Psoas muscle (tissue), 8 donors: ENCODE results near the gene RANBP10. TPM values are rescaled to one million over a fixed set of nuclear protein-coding genes. Genes with fewer than 3 reads are reported as not detected.

ENCODE experiments used
- ATAC-seq, 4 donors: fragments of 200-7000 bp; cut with Tn5 transposase; one replicate each; pipeline ENCODE4 v1.9.1; 2020; ENCODE audit warnings: moderate library complexity in 3 of 4, mild to moderate bottlenecking in 2 of 4
- DNase-seq, 2 donors: peaks; one replicate each; pipeline ENCODE4 v3.0.0-alpha.2; 2020
- H3K27ac ChIP-seq: fragments of 200-600 bp; one replicate; pipeline ENCODE4 v1.8.0; 2022
- H3K27me3 ChIP-seq, 3 donors: fragments of 200-600 bp in 1 of 3; one replicate each; pipeline versions ENCODE4 v1.6.1 to v1.8.0; 2013 to 2022; ENCODE audit warnings: low read length in 2 of 3, mild to moderate bottlenecking in 2 of 3, moderate library complexity in 1 of 3; ENCODE audit not compliant: insufficient read depth in 3 of 3
- H3K36me3 ChIP-seq, 2 donors: fragments of 200-600 bp in 1 of 2; one replicate each; pipeline versions ENCODE4 v1.6.1 to v1.8.0; 2013 to 2022; ENCODE audit warnings: low read depth in 1 of 2, mild to moderate bottlenecking in 1 of 2, moderate library complexity in 1 of 2; ENCODE audit not compliant: insufficient read depth in 1 of 2
- H3K4me1 ChIP-seq: fragments of 200-600 bp; one replicate; pipeline ENCODE4 v1.8.0; 2022
- H3K4me3 ChIP-seq: fragments of 200-600 bp; one replicate; pipeline ENCODE4 v1.8.0; 2022; ENCODE audit warnings: mild to moderate bottlenecking
- H3K9me3 ChIP-seq: fragments of 200-600 bp; one replicate; pipeline ENCODE4 v1.8.0; 2022
- WGBS, 3 donors: extraction: QIAGEN DNeasy Blood & Tissue Kit; methylation state at CpG; one replicate each; pipeline versions ENCODE4 v1.1.6 to v1.1.7; 2013; 5-methylcytosine and 5-hydroxymethylcytosine counted together
- intact Hi-C, 2 donors: fragments of 100-400 bp; cut with DNase I; formaldehyde crosslinking; loops; one replicate each; pipeline versions ENCODE4 v1.11.0 to v1.14.2; 2022
- polyA plus RNA-seq, 3 donors: library from polyadenylated mRNA; stranded (reverse); fragments of 200-250 nt; gene quantifications; one replicate each; pipeline ENCODE4 v1.2.3, GENCODE V29; 2013
- total RNA-seq, 4 donors: library from RNA; stranded (reverse); fragmentation: NEBNext Ultra II Directional in 2 of 4; extraction: Animal tissue kit (Norgen Biotek cat#: 25700) in 2 of 4; gene quantifications; one replicate each; pipeline versions ENCODE4 v1.2.1 to v1.2.4, GENCODE V29; 2021 to 2023
- TF ChIP-seq, protein P1 (sequence below): fragments of 200-600 bp; IDR thresholded peaks from one replicate; pipeline ENCODE4 v1.8.0; 2022; ENCODE audit warnings: antibody characterized with exemption
- donor health status: healthy with polysubstance abuse.
- donor health status: DM: no; HTN: no; CAD: no; lungs with moderate emphysema.
- donor health status: Bipolar disorder and iron deficiency.
- donor health status: healthy.
- donor health status: DM: yes; HTN: yes; CAD: no.
- donor health status: DM: no; HTN: no; CAD: no.
- donor health status: DM: no; HTN: no; CAD: no.
- donor health status: DM: yes; HTN: yes; CAD: no.

Gene RANBP10
- total and polyA plus RNA-seq, 7 donors = 9.1 to 27.9 (median 17.6) TPM

GRCh38 chr16:67805718-67806427 is 487 bp downstream of the RANBP10 start:
- intact Hi-C loops = loop anchor here (5.0 kb wide), 1 partner anchor 134 kb away; no protein-coding TSS in a partner anchor
- peak overlapping the region; percentile 88 for H3K4me3 ChIP-seq
- 1 to 2% (median 1%) methylated on average over 26 of the region's 26 CpGs for WGBS, 3 donors
- peak overlapping the region; percentile 91 for H3K27ac ChIP-seq
- TF ChIP-seq, protein P1, sequence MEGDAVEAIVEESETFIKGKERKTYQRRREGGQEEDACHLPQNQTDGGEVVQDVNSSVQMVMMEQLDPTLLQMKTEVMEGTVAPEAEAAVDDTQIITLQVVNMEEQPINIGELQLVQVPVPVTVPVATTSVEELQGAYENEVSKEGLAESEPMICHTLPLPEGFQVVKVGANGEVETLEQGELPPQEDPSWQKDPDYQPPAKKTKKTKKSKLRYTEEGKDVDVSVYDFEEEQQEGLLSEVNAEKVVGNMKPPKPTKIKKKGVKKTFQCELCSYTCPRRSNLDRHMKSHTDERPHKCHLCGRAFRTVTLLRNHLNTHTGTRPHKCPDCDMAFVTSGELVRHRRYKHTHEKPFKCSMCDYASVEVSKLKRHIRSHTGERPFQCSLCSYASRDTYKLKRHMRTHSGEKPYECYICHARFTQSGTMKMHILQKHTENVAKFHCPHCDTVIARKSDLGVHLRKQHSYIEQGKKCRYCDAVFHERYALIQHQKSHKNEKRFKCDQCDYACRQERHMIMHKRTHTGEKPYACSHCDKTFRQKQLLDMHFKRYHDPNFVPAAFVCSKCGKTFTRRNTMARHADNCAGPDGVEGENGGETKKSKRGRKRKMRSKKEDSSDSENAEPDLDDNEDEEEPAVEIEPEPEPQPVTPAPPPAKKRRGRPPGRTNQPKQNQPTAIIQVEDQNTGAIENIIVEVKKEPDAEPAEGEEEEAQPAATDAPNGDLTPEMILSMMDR = no peak
- no peaks in the 10 kb centered on the region for H3K27me3 ChIP-seq
- H3K9me3 ChIP-seq = no peaks in the 10 kb centered on the region
- H3K36me3 ChIP-seq = peaks cover 3 to 36% of the 10 kb centered on the region in 2 donors
- ATAC-seq (peak; percentile 7 to 35 (median 16)), DNase-seq (peak; percentile 16 to 66)
- H3K4me1 ChIP-seq = peaks cover 29% of the 10 kb centered on the region

GRCh38 chr16:67804853-67805542 is 1.4 kb downstream of the RANBP10 start:
- no peak for ATAC-seq
- H3K36me3 ChIP-seq = peaks cover 3 to 36% of the 10 kb centered on the region in 2 donors
- peaks cover 34% of the 10 kb centered on the region for H3K4me1 ChIP-seq
- WGBS, 3 donors = 70 to 79% (median 72%) methylated on average over 4 of the region's 4 CpGs
- TF ChIP-seq, protein P1 = no peak
- intact Hi-C loops = loop anchor here (5.0 kb wide), 2 partner anchors 83 to 133 kb away; no protein-coding TSS in a partner anchor
- peak overlapping the region; percentile 91 for H3K27ac ChIP-seq
- no peak for DNase-seq
- no peaks in the 10 kb centered on the region for H3K27me3 ChIP-seq
- no peaks in the 10 kb centered on the region for H3K9me3 ChIP-seq
- peak overlapping the region; percentile 88 for H3K4me3 ChIP-seq

GRCh38 chr16:67803894-67804293 is 2.5 kb downstream of the RANBP10 start:
- no peak overlapping the region for H3K4me3 ChIP-seq
- peaks cover 3 to 37% of the 10 kb centered on the region in 2 donors for H3K36me3 ChIP-seq
- TF ChIP-seq, protein P1 = no peak
- no peaks in the 10 kb centered on the region for H3K9me3 ChIP-seq
- H3K27me3 ChIP-seq = no peaks in the 10 kb centered on the region
- ATAC-seq (no peak), DNase-seq (no peak)
- peaks cover 40% of the 10 kb centered on the region for H3K4me1 ChIP-seq
- no peak overlapping the region for H3K27ac ChIP-seq
- 77 to 91% (median 78%) methylated on average over 3 of the region's 3 CpGs for WGBS, 3 donors
- intact Hi-C loops = loop anchor here in 1 of 2 donors (5.0 kb wide), 1 partner anchor 82 kb away; no protein-coding TSS in a partner anchor

GRCh38 chr16:67801883-67802282 is 4.5 kb downstream of the RANBP10 start:
- Histone ChIP-seq H3K27me3 (no peaks in the 10 kb centered on the region), H3K27ac (peak overlapping the region; percentile 14), H3K4me3 (no peak overlapping the region), H3K36me3 (peaks cover 3 to 53% of the 10 kb centered on the region in 2 donors), H3K9me3 (no peaks in the 10 kb centered on the region), H3K4me1 (peaks cover 49% of the 10 kb centered on the region)
- TF ChIP-seq, protein P1 = no peak
- ATAC-seq = no peak
- WGBS, 3 donors = 100% methylated on average over 2 of the region's 2 CpGs
- intact Hi-C loops = loop anchor here in 1 of 2 donors (5.0 kb wide), 1 partner anchor 80 kb away; no protein-coding TSS in a partner anchor
- no peak for DNase-seq
